Esophagus (tissue), 2 donors: ENCODE measurements around the gene LAMA5. TPM values are rescaled to one million over a fixed set of nuclear protein-coding genes. Genes with fewer than 3 reads are reported as not detected.

Source experiments
- H3K27ac ChIP-seq, 2 donors: one replicate each; pipeline ENCODE4 v1.5.1; 2013; ENCODE audit warnings: low read depth in 2 of 2, mild to moderate bottlenecking in 2 of 2, inconsistent platforms in 1 of 2, low read length in 1 of 2, moderate library complexity in 1 of 2
- H3K27me3 ChIP-seq, 2 donors: one replicate each; pipeline ENCODE4 v1.6.1; 2013; ENCODE audit warnings: low read length in 2 of 2, control low read depth in 1 of 2, mild to moderate bottlenecking in 1 of 2; ENCODE audit not compliant: insufficient read depth in 2 of 2, control insufficient read depth in 1 of 2
- H3K36me3 ChIP-seq, 2 donors: one replicate each; pipeline ENCODE4 v1.6.1; 2013; ENCODE audit warnings: low read length in 1 of 2; ENCODE audit not compliant: control insufficient read depth in 2 of 2, insufficient read depth in 2 of 2
- H3K4me1 ChIP-seq, 2 donors: one replicate each; pipeline ENCODE4 v1.6.1; 2013; ENCODE audit warnings: low read length in 1 of 2; ENCODE audit not compliant: control insufficient read depth in 2 of 2, insufficient read depth in 2 of 2
- H3K4me3 ChIP-seq, 2 donors: one replicate each; pipeline ENCODE4 v1.5.1; 2013; ENCODE audit warnings: low read length in 2 of 2, mild to moderate bottlenecking in 2 of 2, low read depth in 1 of 2, moderate library complexity in 1 of 2
- H3K9me3 ChIP-seq, 2 donors: one replicate each; pipeline ENCODE4 v1.6.1; 2013; ENCODE audit warnings: mild to moderate bottlenecking in 2 of 2, low read depth in 1 of 2, low read length in 1 of 2, moderate library complexity in 1 of 2; ENCODE audit not compliant: control insufficient read depth in 2 of 2, insufficient read depth in 1 of 2
- WGBS, 2 donors: extraction: QIAGEN DNeasy Blood & Tissue Kit; methylation state at CpG; one replicate each; pipeline ENCODE4 v1.1.7; 2013; 5-methylcytosine and 5-hydroxymethylcytosine counted together
- polyA plus RNA-seq, 2 donors: library from polyadenylated mRNA; stranded (reverse); fragments of 200-250 nt; gene quantifications; one replicate each; pipeline ENCODE4 v1.2.3, GENCODE V29; 2013
- donor health status: healthy with polysubstance abuse.
- donor health status: Bipolar disorder and iron deficiency.

Gene LAMA5
- polyA plus RNA-seq, 2 donors, result 79.9 to 329 TPM

DNA sequence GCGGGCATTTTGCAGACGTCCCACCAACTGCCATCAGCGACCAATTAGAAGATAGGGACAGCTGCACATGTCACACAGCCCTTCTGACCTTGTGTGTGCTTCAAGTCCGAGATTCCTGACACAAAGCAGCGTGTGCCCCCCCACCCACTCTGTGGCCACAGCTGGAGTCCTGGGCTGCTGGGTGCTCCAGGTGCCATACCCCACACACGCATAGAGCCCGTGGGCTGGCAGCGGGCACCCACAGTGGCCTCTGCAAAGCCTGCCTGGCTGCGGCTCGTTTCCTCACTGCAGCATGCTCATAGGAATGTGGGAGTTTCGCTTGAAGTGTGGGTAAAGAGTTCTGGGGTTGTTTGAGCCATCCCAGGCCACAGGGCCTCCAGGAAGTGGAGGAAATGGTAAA, 66.8 kb downstream of the LAMA5 start:
- Histone ChIP-seq H3K27ac (no peak overlapping the region), H3K4me1 (peaks cover 6 to 9% of the 10 kb centered on the region in 2 donors), H3K9me3 (no peaks in the 10 kb centered on the region), H3K4me3 (no peak overlapping the region), H3K36me3 (peaks cover 5 to 35% of the 10 kb centered on the region in 2 donors), H3K27me3 (no peaks in the 10 kb centered on the region)
- WGBS, 2 donors, result 82 to 86% methylated on average over 11 of the region's 11 CpGs

DNA sequence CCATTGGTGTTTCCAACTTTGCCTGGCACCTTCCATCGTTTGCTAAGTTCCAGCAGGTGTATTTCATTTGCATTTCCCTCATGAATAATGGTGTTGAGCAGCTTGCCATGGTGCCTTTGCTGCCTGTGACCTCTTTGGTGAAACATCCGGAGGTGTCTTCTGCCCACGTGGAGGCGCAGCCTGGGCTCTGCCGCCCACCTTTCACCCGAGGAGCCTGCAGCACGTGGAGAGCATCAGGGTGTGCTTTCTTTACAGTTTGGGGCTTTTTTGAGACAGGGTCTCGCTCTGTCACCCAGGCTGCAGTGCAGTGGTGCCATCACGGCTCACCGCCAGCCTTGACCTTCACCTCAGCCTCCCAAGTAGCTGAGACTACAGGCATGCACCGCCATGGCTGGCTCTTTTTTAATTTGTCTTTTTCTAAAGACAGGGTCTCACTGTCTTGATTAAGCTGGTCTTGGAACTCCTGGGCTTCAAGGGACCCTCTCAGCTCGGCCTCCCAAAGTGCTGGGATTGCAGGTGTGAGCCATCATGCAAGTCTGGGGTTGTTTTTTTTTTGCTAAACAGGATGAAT, 67.4 kb downstream of the LAMA5 start:
- WGBS, 2 donors, result 76 to 78% methylated on average over 12 of the region's 12 CpGs
- H3K9me3 ChIP-seq, result no peaks in the 10 kb centered on the region
- H3K27me3 ChIP-seq, result no peaks in the 10 kb centered on the region
- H3K27ac ChIP-seq, result no peak overlapping the region
- no peak overlapping the region for H3K4me3 ChIP-seq
- peaks cover 3 to 8% of the 10 kb centered on the region in 2 donors for H3K4me1 ChIP-seq
- peaks cover 5 to 32% of the 10 kb centered on the region in 2 donors for H3K36me3 ChIP-seq

DNA sequence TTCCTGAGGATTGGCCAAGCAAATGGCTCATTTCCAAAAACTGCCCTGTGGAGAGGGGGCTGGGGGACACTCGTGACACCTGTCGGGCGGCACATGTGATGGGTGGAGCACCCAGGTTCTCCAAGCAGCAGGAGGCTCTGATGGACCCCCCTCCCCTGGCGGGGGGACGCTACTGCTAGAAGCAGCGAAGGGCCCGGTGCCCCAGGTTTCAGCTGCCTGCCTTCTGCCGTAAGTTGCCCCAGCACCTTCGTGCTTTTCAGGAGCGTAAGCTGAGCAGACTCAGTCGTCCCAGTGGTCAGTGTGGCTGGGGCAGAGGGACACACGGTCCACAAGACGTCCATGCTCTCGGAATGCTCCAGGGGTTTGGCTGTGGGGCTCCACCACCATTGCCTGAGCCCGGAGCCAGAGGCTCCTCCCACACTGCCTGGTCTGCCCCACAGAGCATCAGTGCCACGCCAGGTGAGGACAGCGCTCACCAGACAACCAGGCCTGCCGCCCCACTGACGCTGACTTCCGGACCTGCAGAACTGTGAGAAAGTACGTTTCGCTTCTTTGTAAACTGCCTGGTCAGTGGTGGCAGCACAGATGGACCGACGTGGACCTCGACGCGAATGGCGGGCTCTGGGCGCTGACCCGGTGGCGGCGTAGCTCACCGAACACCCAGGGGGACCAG, 68.4 kb downstream of the LAMA5 start:
- no peaks in the 10 kb centered on the region for H3K27me3 ChIP-seq
- H3K9me3 ChIP-seq, result no peaks in the 10 kb centered on the region
- H3K4me3 ChIP-seq, result no peak overlapping the region
- H3K4me1 ChIP-seq, result no peaks in the 10 kb centered on the region
- 91 to 92% methylated on average over 33 of the region's 33 CpGs for WGBS, 2 donors
- H3K27ac ChIP-seq, result no peak overlapping the region
- H3K36me3 ChIP-seq, result peaks cover 5 to 28% of the 10 kb centered on the region in 2 donors

GRCh38 chr20:62297449-62298227, 69.5 kb downstream of the LAMA5 start:
- Histone ChIP-seq H3K4me3 (no peak overlapping the region), H3K27me3 (no peaks in the 10 kb centered on the region), H3K36me3 (peaks cover 5 to 31% of the 10 kb centered on the region in 2 donors), H3K9me3 (no peaks in the 10 kb centered on the region), H3K4me1 (no peaks in the 10 kb centered on the region), H3K27ac (no peak overlapping the region)
- WGBS, 2 donors, result 72 to 82% methylated on average over 29 of the region's 29 CpGs

DNA sequence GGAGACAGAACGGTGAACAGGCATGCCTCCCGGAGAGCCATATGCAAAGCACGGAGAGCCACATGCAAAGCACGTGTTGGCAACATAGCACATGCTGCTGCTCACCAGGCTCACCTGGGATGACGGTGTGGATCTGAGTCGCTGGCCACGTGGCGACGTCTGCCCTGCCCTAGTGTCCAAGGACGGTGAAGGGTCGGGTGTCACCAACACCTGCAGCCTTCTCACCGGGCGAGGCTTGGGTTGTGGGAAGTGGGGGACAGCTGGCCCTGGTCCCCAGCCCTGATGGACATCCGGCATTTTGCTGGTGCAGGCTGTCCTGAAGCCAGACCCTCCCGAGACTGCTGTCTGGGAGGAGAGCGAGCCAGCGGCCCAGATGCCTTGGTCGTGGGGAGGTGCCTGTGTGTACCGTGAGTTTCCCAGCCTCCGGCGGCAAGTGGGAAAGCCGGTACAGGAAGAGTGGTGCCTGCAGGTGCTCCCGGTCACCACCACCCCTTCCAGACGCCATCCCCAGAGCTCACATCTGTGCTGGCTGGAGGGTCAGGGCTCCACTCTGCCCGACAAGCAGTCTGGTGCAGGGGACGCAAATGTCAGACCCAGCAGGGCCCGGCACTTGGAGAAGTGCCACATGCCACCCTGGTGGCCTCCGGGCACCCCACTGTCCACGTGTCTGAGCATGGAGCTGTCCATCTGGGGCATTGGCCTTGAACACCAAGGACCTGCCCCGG, 70.2 kb downstream of the LAMA5 start:
- Histone ChIP-seq H3K4me3 (no peak overlapping the region), H3K27ac (no peak overlapping the region), H3K9me3 (no peaks in the 10 kb centered on the region), H3K4me1 (no peaks in the 10 kb centered on the region), H3K36me3 (peaks cover 7 to 35% of the 10 kb centered on the region in 2 donors), H3K27me3 (no peaks in the 10 kb centered on the region)
- 81 to 88% methylated on average over 30 of the region's 30 CpGs for WGBS, 2 donors

DNA sequence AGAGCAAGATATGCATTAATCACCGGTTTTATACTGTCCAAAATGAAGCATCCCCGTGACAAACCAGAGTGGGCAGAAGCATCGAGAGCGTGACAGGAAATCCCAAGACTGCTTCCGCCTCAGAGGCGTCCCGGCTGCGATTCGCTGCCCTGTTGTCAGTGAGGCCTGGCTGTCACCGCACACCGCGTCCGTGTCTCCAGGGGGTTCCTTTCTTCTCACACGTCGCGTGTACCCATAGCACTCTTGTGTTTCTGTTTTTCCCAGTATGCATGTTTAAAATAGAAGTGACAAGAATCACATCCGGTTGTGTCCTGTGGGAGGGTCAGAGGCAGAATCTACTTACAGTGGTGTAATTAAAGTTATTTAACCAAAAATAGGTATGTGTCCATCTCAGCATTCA, 72.6 kb downstream of the LAMA5 start:
- Histone ChIP-seq H3K36me3 (peaks cover 9 to 44% of the 10 kb centered on the region in 2 donors), H3K27me3 (no peaks in the 10 kb centered on the region), H3K4me3 (no peak overlapping the region), H3K27ac (no peak overlapping the region), H3K4me1 (no peaks in the 10 kb centered on the region), H3K9me3 (no peaks in the 10 kb centered on the region)
- WGBS, 2 donors, result 84 to 90% methylated on average over 17 of the region's 17 CpGs

DNA sequence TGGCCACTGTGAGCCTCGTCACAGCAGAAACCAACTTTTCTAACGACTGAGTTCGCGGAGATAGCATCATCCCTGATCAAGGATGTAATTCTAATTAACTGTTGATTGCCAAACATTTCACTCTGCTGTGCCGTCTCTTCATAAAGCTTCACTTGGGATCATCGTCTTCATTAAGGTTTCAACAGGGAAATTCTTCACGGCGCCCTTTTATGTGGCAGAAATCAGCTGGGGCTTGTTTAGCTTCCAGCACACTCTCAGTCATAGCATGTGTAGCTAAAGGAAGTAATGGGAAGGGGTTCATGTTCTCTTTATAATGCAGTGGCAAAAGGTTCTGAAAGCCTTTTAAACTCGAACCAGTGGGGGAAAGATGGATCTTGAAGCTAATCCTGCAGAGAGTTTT, 73.2 kb downstream of the LAMA5 start:
- WGBS, 2 donors, result 86% methylated on average over 9 of the region's 9 CpGs
- peaks cover 9 to 47% of the 10 kb centered on the region in 2 donors for H3K36me3 ChIP-seq

DNA sequence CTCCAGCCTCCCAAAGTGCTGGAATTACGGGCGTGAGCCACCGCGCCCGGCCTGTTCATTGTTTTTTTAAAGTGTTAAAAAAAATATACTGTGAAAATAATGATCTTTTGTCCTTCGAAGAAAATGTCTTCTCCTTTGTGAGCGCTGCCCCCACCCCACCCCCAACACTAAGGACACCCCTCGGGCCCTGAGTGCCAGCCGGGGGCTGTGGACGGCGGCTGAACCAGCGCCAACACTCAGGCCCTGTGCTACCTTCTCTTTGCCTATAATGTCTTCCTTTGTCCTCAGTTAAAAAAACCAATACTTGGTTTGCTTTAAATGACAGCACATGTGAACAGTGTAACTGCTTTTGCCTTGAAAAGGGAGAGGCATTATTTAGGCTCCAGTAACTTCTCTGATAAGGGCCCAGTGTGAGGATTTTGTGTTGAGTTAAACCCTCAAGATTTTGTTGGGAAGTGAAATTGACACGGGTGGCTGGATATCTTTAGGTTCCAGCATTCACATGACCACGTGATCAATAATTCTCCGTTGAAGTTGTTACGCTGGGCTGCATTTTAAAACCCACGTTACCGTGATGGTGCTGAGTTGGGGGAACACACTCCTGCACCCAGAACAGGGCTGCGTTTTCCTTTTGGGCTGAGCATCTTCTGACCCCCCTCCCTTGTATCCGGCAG, 73.9 kb downstream of the LAMA5 start:
- H3K9me3 ChIP-seq, result no peaks in the 10 kb centered on the region
- peaks cover 9 to 48% of the 10 kb centered on the region in 2 donors for H3K36me3 ChIP-seq
- WGBS, 2 donors, result 86 to 90% methylated on average over 20 of the region's 20 CpGs
- H3K27ac ChIP-seq, result no peak overlapping the region
- H3K4me1 ChIP-seq, result no peaks in the 10 kb centered on the region
- H3K27me3 ChIP-seq, result no peaks in the 10 kb centered on the region
- H3K4me3 ChIP-seq, result no peak overlapping the region

More for the DNA sequence above, 73.2 kb downstream of the LAMA5 start:
- Histone ChIP-seq H3K27ac (no peak overlapping the region), H3K27me3 (no peaks in the 10 kb centered on the region), H3K4me1 (no peaks in the 10 kb centered on the region), H3K9me3 (no peaks in the 10 kb centered on the region), H3K4me3 (no peak overlapping the region)

- no peaks in the 10 kb centered on the region for H3K9me3 ChIP-seq
- 82 to 84% methylated on average over 11 of the region's 11 CpGs for whole genome bisulfite sequencing, 2 donors
- peaks cover 0 to 2% of the 10 kb centered on the region in 2 donors for H3K4me1 ChIP-seq
- H3K4me3 ChIP-seq, result no peak overlapping the region
- peaks cover 7 to 51% of the 10 kb centered on the region in 2 donors for H3K36me3 ChIP-seq
- H3K27me3 ChIP-seq, result no peaks in the 10 kb centered on the region
- H3K27ac ChIP-seq, result no peak overlapping the region
Observed at GRCh38 chr20:62292108-62292507, 75.0 kb downstream of the LAMA5 start.
